GM21526 (cell line): ENCODE results near the gene GPR148.
"Not testable (repeated sequence)": the region's sequence is repeated elsewhere in the genome, so short reads cannot be mapped to it uniquely, and the experiment has no call there.

ENCODE experiments used
- ATAC-seq: cut with Tn5 transposase; IDR thresholded peaks from one replicate; pipeline ENCODE4 v1.9.1; 2021; ENCODE audit warnings: moderate library complexity; ENCODE audit not compliant: unreplicated experiment, low FRiP score

The GPR148 gene, protein sequence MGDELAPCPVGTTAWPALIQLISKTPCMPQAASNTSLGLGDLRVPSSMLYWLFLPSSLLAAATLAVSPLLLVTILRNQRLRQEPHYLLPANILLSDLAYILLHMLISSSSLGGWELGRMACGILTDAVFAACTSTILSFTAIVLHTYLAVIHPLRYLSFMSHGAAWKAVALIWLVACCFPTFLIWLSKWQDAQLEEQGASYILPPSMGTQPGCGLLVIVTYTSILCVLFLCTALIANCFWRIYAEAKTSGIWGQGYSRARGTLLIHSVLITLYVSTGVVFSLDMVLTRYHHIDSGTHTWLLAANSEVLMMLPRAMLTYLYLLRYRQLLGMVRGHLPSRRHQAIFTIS

DNA sequence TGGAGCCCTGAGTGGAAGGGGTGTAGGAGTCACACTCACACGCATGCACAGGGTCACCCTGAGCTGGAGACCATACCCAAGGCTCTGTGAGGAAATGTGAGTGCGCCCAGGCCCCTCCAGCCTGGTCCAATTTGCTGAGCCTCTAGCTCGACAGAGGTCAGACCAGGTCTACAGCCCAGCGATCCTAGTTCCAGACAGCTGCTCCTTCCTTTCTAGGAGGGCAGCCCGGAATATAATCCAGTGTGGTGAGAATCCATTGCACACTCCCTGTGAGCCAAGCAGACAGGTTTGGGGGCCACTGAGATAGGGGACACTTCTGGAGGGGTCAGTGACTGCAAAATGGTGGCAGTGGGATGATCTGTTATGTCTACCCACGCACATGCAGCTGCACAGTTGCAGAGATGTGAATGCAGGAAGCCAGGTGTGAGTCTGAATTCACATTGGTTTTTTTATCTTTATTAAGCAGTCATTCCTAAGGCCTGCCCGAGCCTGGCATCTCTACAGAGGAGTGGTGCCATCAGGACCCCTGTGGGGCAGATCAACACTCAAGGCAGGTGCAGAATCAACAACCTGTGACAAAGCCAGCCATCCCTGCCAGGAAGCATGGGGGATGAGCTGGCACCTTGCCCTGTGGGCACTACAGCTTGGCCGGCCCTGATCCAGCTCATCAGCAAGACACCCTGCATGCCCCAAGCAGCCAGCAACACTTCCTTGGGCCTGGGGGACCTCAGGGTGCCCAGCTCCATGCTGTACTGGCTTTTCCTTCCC, at the start of gene GPR148:
TSS of gene GPR148 (plus strand) at position 522 of the 768 bp plus-strand sequence. CDS start at position 604, 82 bp downstream.
- ATAC-seq, result no peak

DNA sequence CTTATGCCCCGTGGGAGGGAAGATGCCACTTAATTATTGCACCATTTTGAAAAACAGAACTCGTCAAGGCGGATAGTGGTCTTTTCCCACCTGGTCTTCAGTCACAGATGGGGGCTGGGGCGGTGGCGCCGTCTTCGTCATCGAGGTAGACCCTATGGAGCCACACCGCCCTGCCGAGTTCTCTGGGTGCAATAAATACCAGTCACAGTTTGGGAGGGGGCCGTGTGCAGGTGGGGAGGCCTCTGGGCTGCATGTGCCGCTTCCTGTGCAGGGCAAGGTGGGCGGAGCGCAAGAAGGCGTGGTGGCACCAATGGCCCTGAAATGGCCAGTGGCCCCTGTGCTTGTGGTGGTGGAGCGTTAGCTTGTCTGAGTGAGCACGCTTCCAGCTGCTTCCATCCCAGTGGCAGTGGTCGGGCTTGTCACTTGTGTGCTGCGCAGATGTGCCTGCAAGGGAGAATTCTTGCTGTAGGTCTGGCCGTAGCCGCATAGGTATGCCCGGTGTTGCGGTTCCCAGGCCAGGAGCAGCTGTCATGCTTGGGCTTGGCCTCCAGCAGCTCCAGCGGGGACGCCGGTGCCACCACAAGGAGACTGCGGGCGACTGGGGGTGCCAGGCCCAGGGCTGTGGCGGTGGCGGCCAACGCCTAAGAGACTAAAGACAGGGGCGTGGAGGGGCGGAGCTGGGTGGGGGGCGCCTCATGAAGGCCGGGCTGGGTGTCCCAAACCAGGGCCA, 36.7 kb upstream of the GPR148 start:
- ATAC-seq, result not testable (repeated sequence)

GRCh38 chr2:130693474-130693873, 35.4 kb upstream of the GPR148 start:
- not testable (repeated sequence) for ATAC-seq

DNA sequence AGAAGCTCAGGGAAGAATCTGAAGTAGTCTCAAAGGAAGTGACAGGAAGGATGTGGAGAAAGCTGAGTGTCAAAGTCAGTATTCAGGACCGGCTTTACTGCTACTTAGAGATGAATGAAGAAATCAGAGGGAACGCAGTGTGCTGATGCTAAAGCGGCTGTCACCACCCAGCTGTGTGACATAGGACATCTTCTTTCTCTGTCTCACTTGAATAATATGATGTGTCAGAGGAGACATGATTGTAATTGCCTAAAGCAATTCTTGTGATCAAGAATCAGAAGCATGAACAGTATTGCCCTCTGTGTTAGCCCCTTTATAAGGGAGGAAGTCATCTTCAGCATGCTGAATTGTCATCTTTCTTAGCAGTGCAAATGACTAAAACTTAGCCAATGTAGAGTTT, 25.6 kb upstream of the GPR148 start:
- not testable (repeated sequence) for ATAC-seq

DNA sequence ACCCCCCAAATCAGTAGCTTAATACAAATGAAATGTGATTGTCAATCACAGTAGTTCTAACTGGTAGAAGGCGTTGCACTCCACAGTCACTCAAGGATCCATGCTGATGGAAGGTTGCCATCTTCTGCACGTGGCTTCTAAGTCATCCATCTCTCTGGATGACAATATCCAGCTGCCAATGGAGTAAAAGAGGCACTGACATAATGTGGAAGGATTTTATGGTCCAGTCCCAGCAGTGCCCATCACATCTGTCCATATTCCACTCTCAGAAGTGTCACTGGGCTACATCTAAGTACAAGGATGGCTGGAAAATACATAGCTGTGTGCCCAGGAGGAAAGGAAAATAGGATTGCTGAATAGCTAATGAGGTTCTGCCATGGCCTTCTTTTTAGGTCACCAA, 14.1 kb upstream of the GPR148 start:
- ATAC-seq, result not testable (repeated sequence)

DNA sequence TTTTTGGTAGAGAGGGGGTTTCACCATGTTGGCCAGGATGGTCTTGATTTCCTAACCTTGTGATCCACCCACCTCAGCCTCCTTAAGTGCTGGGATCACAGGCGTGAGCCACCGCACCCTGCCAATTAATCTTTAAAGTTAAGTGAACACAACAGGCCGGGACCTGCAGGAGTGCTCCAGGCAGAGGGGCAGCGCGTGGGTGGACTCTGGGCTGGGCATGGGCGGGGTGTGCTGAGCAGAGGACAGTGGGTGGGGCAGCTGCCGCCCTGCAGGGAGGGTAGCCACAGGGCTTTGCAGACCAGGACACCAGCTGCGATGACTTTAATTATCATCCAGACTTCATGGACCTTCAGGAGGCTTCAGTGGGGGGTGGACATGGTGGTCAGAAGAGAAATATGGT, 8.8 kb upstream of the GPR148 start:
- no peak for ATAC-seq

- no peak for ATAC-seq
These were observed 8.3 kb upstream of the GPR148 start for GRCh38 chr2:130720528-130720927.

GRCh38 chr2:130724455-130724854, 4.4 kb upstream of the GPR148 start:
- no peak for ATAC-seq

DNA sequence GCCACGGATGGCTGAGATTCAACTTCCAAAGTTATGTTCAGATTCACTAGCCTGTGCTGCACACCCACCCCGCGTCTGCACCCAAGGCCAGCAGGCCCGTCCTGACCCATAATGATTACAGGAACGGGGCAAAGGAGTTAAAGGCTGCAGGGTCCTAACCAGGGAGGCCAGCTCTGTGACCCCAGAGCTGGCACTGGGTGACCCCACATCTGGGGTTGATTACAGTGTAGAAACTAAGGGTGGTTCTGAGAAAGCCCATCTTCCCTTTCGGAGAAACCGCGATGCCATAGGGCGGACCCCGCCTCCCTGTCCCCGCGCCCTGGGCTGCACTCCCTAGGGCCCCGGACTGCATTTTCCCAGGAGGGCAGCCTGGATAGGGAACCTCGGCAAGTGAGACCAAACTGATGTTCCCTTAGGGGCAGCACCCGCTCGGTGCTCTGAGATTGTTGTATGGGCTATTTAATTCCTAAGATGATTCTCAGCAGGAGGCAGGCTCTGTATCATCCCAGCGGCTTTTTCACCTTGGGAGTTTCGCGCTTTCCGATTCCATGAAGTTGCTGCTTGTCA, 2.2 kb upstream of the GPR148 start:
- ATAC-seq, result no peak

- ATAC-seq, result peak; percentile 97
These were observed 1.5 kb upstream of the GPR148 start for GRCh38 chr2:130727286-130727924.

DNA sequence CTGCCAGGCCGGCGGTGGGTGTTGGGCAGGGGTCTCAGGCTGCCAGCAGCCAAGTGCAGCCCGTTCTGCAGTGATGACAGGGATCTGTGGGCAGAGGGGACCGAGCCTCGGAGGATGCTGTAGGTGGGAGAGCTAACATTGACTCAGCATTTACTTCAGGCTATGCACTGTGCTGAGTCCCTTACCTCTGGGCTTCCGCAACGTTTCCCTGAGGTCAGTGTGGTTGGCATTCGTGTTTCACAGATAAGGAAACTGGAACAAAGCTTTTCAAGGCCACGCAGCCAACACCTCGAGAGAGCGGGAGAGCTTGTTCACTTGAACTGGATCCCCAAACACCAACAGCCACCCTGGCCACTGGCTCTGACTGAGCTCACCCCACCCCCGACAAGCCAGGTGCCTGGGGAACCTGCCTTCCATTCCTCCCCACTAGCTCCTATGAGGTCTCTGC, 839 bp upstream of the GPR148 start:
- no peak for ATAC-seq

- ATAC-seq, result no peak
These were observed 741 bp downstream of the GPR148 start for GRCh38 chr2:130729322-130730299.

DNA sequence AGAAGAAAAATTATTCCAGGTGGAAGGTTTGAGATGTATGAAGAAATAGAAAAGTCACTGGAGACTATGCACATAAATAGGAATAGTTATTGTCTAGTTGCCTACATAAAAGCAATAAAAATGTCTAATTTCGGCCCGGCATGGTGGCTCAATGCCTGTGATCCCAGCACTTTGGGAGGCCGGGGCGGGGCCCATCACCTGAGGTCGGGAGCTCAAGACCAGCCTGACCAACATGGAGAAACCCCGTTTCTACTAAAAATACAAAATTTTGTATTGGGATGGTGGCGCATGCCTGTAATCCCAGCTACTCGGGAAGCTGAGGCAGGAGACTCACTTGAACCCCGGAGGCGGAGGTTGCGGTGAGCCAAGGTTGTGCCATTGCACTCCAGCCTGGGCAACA, 3.4 kb downstream of the GPR148 start:
- ATAC-seq, result not testable (repeated sequence)

DNA sequence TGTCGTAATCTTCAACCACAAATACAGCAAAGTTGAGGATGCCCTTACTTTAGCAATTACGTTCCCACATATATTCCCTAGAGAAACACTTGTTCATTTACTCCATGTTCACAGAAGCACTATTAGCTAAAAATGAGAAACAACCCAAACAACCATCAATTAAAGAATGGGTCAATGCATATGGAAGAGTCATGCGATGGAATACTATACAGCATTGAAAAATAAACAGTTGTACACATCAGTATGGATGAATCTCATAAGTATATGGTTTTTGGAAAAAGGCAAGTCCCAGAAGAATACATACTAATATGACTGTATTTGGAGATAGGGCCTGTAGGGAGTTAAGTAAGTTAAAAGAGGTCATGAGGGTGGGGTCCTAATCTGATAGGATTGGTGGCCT, 6.3 kb downstream of the GPR148 start:
- ATAC-seq, result no peak

DNA sequence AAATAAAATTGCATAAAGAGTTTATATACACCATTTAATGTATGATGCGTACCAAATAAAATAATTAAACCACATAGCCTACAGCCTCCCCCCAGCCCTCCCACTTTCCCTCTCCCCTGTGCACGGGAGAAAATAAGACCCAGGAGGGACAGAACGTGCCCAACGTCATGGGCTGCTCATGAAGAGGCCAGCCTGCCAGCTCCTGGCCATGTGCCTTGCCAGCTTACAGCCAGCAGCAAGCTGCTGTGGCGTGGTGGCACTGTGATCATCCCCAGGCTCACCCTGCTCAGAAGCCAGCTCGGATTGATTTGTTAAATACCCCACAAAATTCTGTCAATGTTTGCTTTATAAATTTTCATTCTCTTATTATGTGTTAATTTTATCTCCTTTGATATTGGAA, 7.6 kb downstream of the GPR148 start:
- no peak for ATAC-seq

GRCh38 chr2:130737592-130737991, 8.7 kb downstream of the GPR148 start:
- no peak for ATAC-seq

GRCh38 chr2:130740671-130741070, 11.8 kb downstream of the GPR148 start:
- ATAC-seq, result no peak

DNA sequence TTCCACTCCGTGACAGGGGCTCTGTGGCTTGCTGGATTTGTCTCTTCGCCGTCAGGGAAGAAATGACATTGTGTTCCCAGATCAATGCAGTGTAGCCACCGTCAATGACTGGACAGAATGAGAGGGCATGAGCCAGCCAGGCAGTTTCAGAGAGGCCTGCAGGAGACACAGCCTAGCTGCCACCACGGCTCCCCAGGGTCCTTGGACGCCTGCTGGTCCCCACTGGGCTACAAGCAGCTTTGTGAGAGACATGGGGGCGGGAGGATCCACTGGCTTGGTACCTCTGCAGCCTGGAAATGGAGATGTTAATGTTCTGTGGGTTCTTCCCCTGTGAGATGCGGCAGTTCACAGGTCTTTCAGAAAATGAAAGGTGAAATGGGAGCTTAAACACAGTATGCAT, 14.4 kb downstream of the GPR148 start:
- ATAC-seq, result no peak
